ENCODE results near the gene PBX4.

Gene PBX4

DNA sequence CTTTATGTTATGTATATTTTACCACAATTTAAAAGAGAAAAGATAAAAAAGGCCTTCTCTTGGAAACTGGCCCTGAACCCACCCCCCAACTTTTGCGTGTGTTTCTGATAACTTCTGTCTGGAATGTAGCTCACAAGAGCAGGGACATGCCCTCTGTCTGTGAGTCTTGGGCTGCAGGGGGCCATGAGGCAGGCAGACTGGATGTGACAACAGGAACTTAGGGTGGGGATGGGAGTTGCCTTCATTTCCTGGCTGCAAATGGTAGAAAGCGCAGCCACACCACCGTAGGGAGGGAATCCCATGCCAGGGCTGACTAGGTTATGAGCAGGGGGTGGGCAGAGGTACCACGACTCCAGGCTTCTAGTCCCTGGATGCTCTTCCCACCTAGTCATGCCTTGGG is 58.6 kb downstream of the PBX4 start:
- DNase-seq (ENCODE audit: extremely low read depth in 1 of 2, low read depth in 1 of 2) = no peak

DNA sequence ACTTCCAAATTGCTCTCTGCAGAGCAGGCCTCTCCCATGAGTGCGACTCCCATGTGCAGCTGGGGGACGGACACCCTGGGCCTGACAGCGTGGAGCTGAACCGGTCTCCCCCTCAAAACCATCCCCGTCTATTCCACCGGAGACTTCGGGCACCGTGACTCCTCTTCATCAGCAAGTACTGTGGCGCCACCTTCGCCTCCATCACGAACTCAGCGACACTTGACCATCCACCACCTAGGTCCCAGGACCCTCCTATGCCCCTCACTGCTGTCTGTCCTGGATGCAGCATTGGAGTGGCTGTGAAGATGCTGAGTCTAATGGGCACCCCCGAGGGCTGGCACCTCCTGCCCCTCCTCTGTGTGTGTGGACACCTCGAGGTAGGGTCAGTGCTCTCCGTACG is 59.9 kb downstream of the PBX4 start:
- DNase-seq (ENCODE audit: extremely low read depth in 1 of 2, low read depth in 1 of 2) = no peak

DNA sequence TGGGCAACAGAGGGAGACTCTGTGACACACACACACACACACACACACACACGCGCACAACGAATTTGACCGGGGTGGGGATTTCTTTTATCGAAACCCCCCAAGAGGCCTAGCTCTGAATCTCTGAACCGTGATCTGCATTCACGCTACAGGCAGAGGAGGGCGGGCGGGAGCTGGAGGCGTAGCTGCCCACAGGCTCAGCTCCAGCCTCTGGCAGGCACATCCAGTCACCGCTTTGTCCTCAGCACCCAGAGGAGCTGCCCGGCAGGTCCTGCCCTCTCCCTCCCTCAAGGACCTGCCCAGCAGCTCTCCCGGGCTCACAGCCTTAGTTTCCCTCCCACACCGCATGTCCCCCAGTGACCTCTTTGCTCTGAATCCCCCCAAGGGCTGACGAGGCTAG is 60.4 kb downstream of the PBX4 start:
- no peak for DNase-seq (ENCODE audit: extremely low read depth in 1 of 2, low read depth in 1 of 2)

- DNase-seq (ENCODE audit: extremely low read depth in 1 of 2, low read depth in 1 of 2) = peak in 1 of 2 donors; percentile 45
Observed at GRCh38 chr19:19554074-19555023, 64.1 kb downstream of the PBX4 start.

- no peak for DNase-seq (ENCODE audit: extremely low read depth in 1 of 2, low read depth in 1 of 2)
Observed at GRCh38 chr19:19553670-19554069, 64.8 kb downstream of the PBX4 start.

GRCh38 chr19:19552798-19553197 is 65.7 kb downstream of the PBX4 start:
- no peak for DNase-seq (ENCODE audit: extremely low read depth in 1 of 2, low read depth in 1 of 2)

DNA sequence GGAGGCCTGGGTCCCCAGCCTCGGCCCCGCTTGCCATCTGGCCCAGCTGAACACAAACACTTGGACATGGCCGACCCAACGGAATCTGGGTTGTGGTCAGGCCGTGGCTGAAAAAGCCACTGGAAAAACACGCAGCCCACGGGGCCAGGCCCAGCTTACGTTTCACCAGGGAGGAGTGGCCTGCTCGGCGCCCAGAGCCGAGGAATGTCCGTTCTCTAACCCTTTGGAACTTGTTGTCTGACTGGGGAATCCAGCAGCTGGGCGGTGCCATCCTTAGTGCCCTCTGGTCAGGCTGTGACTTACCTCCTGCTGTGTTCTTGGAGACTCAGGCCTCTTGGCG is 66.7 kb downstream of the PBX4 start:
- DNase-seq (ENCODE audit: extremely low read depth in 1 of 2, low read depth in 1 of 2) = no peak

DNA sequence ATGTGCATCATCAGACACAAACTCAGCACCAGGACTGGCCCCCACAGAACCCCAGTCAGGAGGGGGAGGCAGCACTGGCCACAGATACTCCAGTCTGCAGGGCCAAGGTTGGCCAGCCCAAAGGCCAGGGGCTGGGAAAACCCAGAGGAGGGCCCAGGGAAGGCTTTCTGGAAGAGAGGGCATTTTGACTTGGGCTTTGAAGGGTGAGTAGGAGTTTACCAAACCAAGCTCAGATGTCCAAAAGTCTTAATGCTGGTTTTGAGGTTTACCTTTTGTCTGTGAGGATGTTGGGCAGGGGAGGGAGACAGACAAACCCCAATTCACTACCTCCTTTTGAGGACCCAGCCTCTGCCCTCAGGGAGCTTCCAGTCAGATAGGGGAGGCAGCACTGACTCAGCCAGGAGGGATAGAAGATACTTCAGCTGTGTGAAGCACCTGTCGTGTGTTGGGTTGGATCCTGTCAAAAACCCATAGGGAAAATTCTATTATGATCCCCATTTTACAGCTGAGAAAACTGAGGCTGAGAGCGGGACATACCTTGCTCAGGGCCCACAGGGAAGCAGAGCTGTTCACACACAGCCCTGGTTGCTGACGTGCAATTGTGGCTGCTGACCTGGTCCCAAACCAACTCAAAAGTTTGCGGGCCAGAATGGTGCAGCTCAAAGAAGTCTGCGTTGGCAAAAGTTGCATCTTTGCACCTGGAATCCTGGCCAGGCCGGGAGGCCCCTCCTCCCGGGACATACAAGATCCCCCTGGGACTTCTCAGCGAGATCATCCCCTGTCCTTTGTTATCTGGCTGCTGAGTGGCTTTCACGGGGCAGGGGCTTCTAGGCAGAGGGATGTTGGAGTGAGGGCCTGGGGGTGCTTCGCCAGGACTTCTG is 67.3 kb downstream of the PBX4 start:
- DNase-seq (ENCODE audit: extremely low read depth in 1 of 2, low read depth in 1 of 2) = no peak

DNA sequence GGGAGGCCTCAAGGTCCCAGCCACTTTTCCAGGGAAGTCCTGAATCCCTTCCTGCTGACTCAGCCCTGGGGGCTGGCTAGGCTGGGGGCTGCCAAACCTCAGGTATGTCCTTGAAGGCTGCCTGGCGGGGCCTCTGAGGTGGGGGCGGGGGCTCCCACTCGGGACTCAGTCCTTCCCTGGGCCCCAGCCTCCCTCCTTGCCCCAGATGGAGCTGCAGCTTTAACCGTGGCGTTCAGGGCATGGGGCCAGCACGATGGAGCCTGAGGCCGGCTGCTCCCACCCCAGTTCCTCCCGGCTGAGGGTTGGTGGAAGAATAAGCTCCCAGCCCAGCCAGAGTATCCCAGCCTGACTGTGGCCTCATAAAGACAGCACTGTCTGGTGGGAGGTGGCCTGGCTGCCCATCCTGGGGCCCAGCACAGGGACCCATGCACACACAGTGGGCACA is 68.0 kb downstream of the PBX4 start:
- DNase-seq (ENCODE audit: extremely low read depth in 1 of 2, low read depth in 1 of 2) = no peak

DNA sequence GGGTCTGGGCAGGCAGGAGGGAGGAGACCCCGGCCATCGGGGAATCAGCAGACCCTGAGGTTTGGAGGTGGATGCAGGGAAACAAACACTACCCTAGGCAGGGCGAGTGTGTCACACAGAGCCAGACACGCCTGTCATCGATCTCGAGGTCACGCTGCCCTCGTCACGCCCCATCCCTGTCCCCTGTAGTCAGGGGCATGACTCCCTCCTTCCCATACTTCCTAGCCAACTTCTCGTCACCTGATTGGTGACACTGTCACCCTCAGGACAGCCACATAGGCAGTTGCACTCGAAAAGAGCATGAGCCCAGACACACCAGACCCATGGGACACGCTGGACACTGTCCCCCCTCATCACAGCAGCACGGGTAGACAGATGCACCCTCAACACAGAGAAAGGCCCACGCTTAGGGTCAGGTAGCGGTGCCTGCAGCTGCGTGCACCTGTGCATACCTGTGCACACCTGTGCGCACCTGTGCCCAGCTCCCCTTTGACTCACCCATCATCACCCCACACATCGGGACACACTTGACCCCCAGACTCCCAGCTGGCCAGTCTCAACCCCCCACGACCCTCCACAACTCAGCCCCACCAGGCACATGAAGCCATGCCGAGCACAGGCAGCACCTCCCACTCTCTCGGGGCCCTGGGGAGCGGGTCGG is 68.6 kb downstream of the PBX4 start:
- no peak for DNase-seq (ENCODE audit: extremely low read depth in 1 of 2, low read depth in 1 of 2)

- DNase-seq (ENCODE audit: extremely low read depth in 1 of 2, low read depth in 1 of 2) = no peak
Observed at GRCh38 chr19:19548915-19549759, 69.3 kb downstream of the PBX4 start.

DNA sequence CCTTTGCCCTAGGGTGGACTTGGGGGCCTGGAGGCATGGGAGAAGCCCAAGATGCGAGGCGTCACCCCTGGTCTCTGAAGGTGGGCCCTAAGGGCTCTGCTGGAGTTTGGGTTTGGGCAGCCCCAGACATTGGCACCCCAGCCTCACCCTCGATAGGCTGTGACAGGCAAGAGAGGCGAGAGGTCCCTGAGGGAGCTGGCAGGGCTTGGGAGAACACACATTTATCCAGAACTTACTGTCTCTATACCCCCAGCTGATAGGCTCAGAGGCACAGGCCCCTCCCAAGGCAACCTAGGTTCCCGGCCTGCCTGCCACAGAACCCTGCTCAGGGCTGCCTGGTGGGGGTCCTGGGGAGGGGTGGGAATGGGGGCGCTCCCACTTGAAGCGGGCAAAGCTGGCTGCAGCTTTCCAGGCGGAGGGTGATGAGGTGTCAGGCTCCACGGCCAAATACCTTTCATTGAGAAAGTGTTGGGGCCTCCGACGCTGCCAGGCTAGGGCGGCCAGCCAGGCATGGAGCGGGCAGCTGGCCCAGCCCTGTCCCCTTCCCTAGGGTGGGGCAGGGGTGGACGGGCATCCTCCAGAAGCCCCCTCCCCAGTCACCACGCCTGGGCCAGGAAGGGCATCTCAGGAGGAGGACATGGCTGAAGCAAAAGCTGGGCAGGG is 70.7 kb downstream of the PBX4 start:
- DNase-seq (ENCODE audit: extremely low read depth in 1 of 2, low read depth in 1 of 2) = no peak

GRCh38 chr19:19546751-19547162 is 71.7 kb downstream of the PBX4 start:
- DNase-seq (ENCODE audit: extremely low read depth in 1 of 2, low read depth in 1 of 2) = no peak

DNA sequence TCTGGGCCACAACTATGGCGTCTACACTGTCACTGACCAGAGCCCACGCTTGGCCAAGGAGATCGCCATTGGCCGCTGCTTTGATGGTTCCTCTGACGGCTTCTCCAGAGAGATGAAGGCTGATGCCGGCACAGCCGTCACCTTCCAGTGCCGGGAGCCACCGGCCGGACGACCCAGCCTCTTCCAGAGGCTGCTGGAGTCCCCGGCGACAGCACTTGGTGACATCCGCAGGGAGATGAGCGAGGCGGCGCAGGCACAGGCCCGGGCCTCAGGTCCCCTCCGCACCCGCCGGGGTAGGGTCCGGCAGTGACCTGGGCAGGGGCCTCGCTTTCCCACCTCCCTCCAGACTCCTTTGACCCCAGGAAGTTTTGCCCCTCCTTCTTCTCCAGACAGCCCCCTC is 72.8 kb downstream of the PBX4 start:
- no peak for DNase-seq (ENCODE audit: extremely low read depth in 1 of 2, low read depth in 1 of 2)

- no peak for DNase-seq (ENCODE audit: extremely low read depth in 1 of 2, low read depth in 1 of 2)
Observed at GRCh38 chr19:19544954-19545591, 73.4 kb downstream of the PBX4 start.

GRCh38 chr19:19544257-19544953 is 74.1 kb downstream of the PBX4 start:
- no peak for DNase-seq (ENCODE audit: extremely low read depth in 1 of 2, low read depth in 1 of 2)

DNA sequence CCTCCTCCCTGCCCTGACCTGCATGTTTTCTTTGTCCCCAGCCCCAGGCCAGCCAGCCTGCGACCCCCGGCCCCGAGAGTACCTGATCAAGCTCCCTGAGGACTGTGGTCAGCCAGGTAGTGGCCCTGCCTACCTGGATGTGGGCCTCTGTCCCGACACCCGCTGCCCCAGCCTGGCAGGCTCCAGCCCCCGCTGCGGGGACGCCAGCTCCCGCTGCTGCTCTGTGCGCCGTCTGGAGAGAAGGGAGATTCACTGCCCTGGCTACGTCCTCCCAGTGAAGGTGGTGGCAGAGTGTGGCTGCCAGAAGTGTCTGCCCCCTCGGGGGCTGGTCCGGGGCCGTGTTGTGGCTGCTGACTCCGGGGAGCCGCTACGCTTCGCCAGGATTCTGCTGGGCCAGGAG is 74.8 kb downstream of the PBX4 start:
- no peak for DNase-seq (ENCODE audit: extremely low read depth in 1 of 2, low read depth in 1 of 2)

- no peak for DNase-seq (ENCODE audit: extremely low read depth in 1 of 2, low read depth in 1 of 2)
Observed at GRCh38 chr19:19543101-19543500, 75.4 kb downstream of the PBX4 start.

DNA sequence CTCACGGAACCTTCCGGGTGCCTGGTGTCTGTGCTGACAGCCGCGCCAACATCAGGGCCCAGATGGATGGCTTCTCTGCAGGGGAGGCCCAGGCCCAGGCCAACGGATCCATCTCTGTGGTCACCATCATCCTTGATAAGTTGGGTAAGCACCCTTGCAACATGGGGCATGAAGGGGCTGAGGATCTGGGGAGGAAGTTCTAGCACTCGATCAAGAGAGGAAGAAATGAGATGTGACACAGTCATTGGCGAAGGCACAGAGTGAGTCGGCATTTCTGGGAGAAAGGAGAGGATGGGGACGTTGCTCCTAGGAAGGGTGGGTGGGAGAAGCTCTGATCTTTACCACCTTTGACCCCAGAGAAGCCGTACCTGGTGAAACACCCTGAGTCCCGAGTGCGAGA is 76.0 kb downstream of the PBX4 start:
- DNase-seq (ENCODE audit: extremely low read depth in 1 of 2, low read depth in 1 of 2) = no peak

Measured in activated CD8-positive, alpha-beta memory T cell treated with anti-CD3 and anti-CD28 coated beads for 1 hour (primary cell).